Fibroblast of lung (primary cell): ENCODE data around the gene PIANP. TPM values are rescaled to one million over a fixed set of nuclear protein-coding genes. Genes with fewer than 3 reads are reported as not detected.
A peak's percentile ranks its signal among the peaks of the same experiment; 100 is the strongest.

ENCODE experiments used
- DNase-seq, 2 donors: peaks; one replicate each; pipeline versions ENCODE4 v3.0.0 to v3.0.0-alpha.2; 2010; ENCODE audit warnings: low read depth in 2 of 2
- H2AFZ ChIP-seq: 2 replicates; pipeline ENCODE4 v1.5.1; 2012; ENCODE audit warnings: low read length, control low read depth, inconsistent platforms
- H3K27ac ChIP-seq: 2 replicates; pipeline ENCODE4 v1.5.1; 2011; ENCODE audit warnings: low read length, control low read depth; ENCODE audit not compliant: insufficient read depth
- H3K27me3 ChIP-seq: 2 replicates; pipeline ENCODE4 v1.5.1; 2011; ENCODE audit warnings: mild to moderate bottlenecking, low read length; ENCODE audit not compliant: control insufficient read depth, insufficient read depth
- H3K36me3 ChIP-seq: 2 replicates; pipeline ENCODE4 v1.5.1; 2011; ENCODE audit warnings: low read length; ENCODE audit not compliant: control insufficient read depth, insufficient read depth
- H3K4me1 ChIP-seq: 2 replicates; pipeline ENCODE4 v1.5.1; 2011; ENCODE audit warnings: low read length; ENCODE audit not compliant: control insufficient read depth, insufficient read depth; ENCODE audit errors: extremely low read depth
- H3K4me2 ChIP-seq: 2 replicates; pipeline ENCODE4 v1.5.1; 2011; ENCODE audit warnings: low read length, control low read depth; ENCODE audit not compliant: insufficient read depth; ENCODE audit errors: extremely low read depth
- H3K4me3 ChIP-seq, 4 experiments: fragments of 200-600 bp in 1 of 4; sonication (generic) in 1 of 4; replicated peaks in 1 of 4; 2 replicates each; pipeline ENCODE4 v1.5.1; 2011 to 2016; ENCODE audit warnings: low read length in 4 of 4, low read depth in 3 of 4, mild to moderate bottlenecking in 3 of 4, control low read depth in 2 of 4, inconsistent platforms in 1 of 4, mixed read lengths in 1 of 4; ENCODE audit not compliant: insufficient read depth in 1 of 4; ENCODE audit errors: control extremely low read depth in 1 of 4
- H3K79me2 ChIP-seq: 2 replicates; pipeline ENCODE4 v1.5.1; 2012; ENCODE audit warnings: mild to moderate bottlenecking, low read length, inconsistent platforms; ENCODE audit not compliant: control insufficient read depth, insufficient read depth
- H3K9ac ChIP-seq: 2 replicates; pipeline ENCODE4 v1.5.1; 2011; ENCODE audit warnings: mild to moderate bottlenecking, low read length, control low read depth; ENCODE audit not compliant: insufficient read depth
- H3K9me3 ChIP-seq: 2 replicates; pipeline ENCODE4 v1.5.1; 2012; ENCODE audit warnings: low read depth, low read length; ENCODE audit not compliant: control insufficient read depth, insufficient read depth
- H4K20me1 ChIP-seq: 2 replicates; pipeline ENCODE4 v1.5.1; 2011; ENCODE audit warnings: low read length; ENCODE audit not compliant: control insufficient read depth, insufficient read depth; ENCODE audit errors: extremely low read depth
- CTCF ChIP-seq, 2 donors: IDR thresholded peaks in 1 of 2; conservative IDR thresholded peaks in 1 of 2; 1 replicate in 1 of 2; 2 replicates in 1 of 2; pipeline ENCODE4 v1.5.1; 2011 to 2012; ENCODE audit warnings: low read length in 2 of 2, control low read depth in 1 of 2, inconsistent platforms in 1 of 2, low read depth in 1 of 2, mild to moderate bottlenecking in 1 of 2
- EZH2 ChIP-seq: IDR thresholded peaks from 2 replicates; pipeline ENCODE4 v1.5.1; 2012; ENCODE audit warnings: low read length, control low read depth, mild to moderate bottlenecking; ENCODE audit errors: missing control alignments
- polyA minus RNA-seq: library from RNA; depleted of rRNA, polyadenylated mRNA; stranded (reverse); fragments of >200 nt; gene quantifications from 2 replicates; pipeline ENCODE4 v1.2.3, GENCODE V29; 2011; ENCODE audit warnings: low replicate concordance
- polyA plus RNA-seq, 2 donors: library from polyadenylated mRNA; depleted of rRNA in 1 of 2; stranded (reverse) in 1 of 2; unstranded in 1 of 2; fragments of >200 nt; gene quantifications; 2 replicates each; pipeline ENCODE4 v1.2.1, GENCODE V29; 2011 to 2012; ENCODE audit warnings: missing spikeins in 1 of 2
- total RNA-seq: library from RNA; depleted of rRNA; stranded (reverse); fragments of >200 nt; gene quantifications from 2 replicates; pipeline ENCODE4 v1.2.1, GENCODE V29; 2014

The PIANP gene, protein sequence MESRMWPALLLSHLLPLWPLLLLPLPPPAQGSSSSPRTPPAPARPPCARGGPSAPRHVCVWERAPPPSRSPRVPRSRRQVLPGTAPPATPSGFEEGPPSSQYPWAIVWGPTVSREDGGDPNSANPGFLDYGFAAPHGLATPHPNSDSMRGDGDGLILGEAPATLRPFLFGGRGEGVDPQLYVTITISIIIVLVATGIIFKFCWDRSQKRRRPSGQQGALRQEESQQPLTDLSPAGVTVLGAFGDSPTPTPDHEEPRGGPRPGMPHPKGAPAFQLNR
- total RNA-seq = under 0.01 and 0.17 TPM in 2 replicates
- polyA plus RNA-seq = 0.49 and 0.87 TPM in 2 replicates
- polyA plus RNA-seq (2012) = 3.0 and 5.0 TPM in 2 replicates
- polyA minus RNA-seq = 8.5 and 13.6 TPM in 2 replicates

DNA sequence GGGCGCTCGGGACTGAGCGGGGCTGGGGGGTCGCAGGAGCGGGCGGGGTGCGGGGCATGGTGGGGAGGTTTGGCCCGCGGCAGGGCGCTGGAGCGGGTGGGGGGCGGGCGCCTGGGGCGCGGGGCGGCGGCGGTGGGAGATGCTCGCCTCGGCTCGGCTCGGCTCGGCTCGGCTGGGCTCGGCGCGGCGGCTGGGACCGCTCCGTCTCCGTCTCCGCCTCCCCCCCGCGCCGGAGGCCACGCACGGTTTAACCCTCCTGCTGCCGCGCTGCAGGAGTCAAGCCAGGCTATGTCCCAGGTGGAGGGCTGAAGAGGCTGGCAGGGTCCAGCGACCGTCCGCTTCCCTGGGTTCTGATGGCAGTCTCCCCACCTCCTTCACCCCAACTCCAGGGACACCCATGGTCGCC is at the start of gene PIANP:
TSS of gene PIANP (minus strand) at position 170 of the 406 bp plus-strand sequence. CDS start 2,754 bp downstream, outside the sequence.
- Histone ChIP-seq H3K9me3 (no peaks in the 10 kb centered on the region), H3K4me2 (peak within 1 kb of the TSS; percentile 87), H4K20me1 (no peaks in the 10 kb centered on the region), H3K4me1 (peaks cover 6% of the 10 kb centered on the region), H3K4me3 (peak within 1 kb of the TSS; percentile 19 to 65 (median 53)), H3K36me3 (no peaks in the 10 kb centered on the region), H3K79me2 (no peaks in the 10 kb centered on the region), H3K27ac (no peak within 1 kb of the TSS), H3K9ac (peak within 1 kb of the TSS; percentile 32), H3K27me3 (peaks cover 40% of the 10 kb centered on the region), H2AFZ (peak within 1 kb of the TSS; percentile 85)
- TF ChIP-seq EZH2 = no peak
- TF ChIP-seq CTCF (conservative IDR thresholded peaks at IDR 0.05 in 1 of 2, IDR thresholded peaks at IDR 0.05 in 1 of 2; ENCODE audit: low read depth in 1 of 2, low read length in 2 of 2) = no peak
- DNase-seq = peak in 1 of 2 donors; percentile 34

DNA sequence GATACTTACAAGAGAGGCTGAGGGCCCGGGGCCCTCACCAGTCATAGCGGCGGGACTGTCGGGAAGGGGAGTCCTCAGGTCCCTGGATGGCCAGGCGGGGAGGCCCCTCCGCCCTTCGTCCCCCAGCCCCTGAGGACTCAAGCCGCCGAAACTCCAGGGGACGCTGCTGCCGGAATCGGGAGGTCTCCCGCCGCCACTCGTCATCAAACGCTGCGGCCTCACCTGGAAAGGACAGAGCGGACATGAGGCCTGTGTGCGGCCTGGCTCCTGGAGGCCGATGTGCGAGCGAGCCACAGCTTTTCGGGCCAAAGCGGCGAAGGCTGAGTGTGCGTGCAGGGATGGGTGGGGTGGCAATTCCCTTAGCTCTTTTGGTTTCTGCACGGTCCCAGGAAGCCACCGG is 48.1 kb upstream of the PIANP start:
- H3K4me3 ChIP-seq = no peak overlapping the region
- H3K27me3 ChIP-seq = no peaks in the 10 kb centered on the region
- H3K27ac ChIP-seq = no peak overlapping the region
- H3K4me1 ChIP-seq = peaks cover 8% of the 10 kb centered on the region
- peaks cover 26% of the 10 kb centered on the region for H3K79me2 ChIP-seq
- TF ChIP-seq CTCF (conservative IDR thresholded peaks at IDR 0.05 in 1 of 2, IDR thresholded peaks at IDR 0.05 in 1 of 2; ENCODE audit: low read depth in 1 of 2, low read length in 2 of 2) = no peak
- no peak for TF ChIP-seq EZH2
- H4K20me1 ChIP-seq = no peaks in the 10 kb centered on the region
- no peak for DNase-seq
- H3K36me3 ChIP-seq = peaks cover 33% of the 10 kb centered on the region
- no peaks in the 10 kb centered on the region for H3K9me3 ChIP-seq
- no peak overlapping the region for H2AFZ ChIP-seq
- H3K9ac ChIP-seq = no peak overlapping the region
- H3K4me2 ChIP-seq = no peak overlapping the region

GRCh38 chr12:6747216-6747615 is 46.6 kb upstream of the PIANP start:
- H4K20me1 ChIP-seq = no peaks in the 10 kb centered on the region
- H2AFZ ChIP-seq = no peak overlapping the region
- peaks cover 21% of the 10 kb centered on the region for H3K79me2 ChIP-seq
- peaks cover 33% of the 10 kb centered on the region for H3K36me3 ChIP-seq
- TF ChIP-seq EZH2 (no peak), CTCF (conservative IDR thresholded peaks at IDR 0.05 in 1 of 2, IDR thresholded peaks at IDR 0.05 in 1 of 2; ENCODE audit: low read depth in 1 of 2, low read length in 2 of 2) (no peak)
- H3K9ac ChIP-seq = no peak overlapping the region
- H3K4me3 ChIP-seq = no peak overlapping the region
- no peak overlapping the region for H3K4me2 ChIP-seq
- no peak overlapping the region for H3K27ac ChIP-seq
- no peak for DNase-seq
- no peaks in the 10 kb centered on the region for H3K27me3 ChIP-seq
- H3K4me1 ChIP-seq = peaks cover 7% of the 10 kb centered on the region
- H3K9me3 ChIP-seq = no peaks in the 10 kb centered on the region
